ENCODE data around the gene SFXN5. TPM values are rescaled to one million over a fixed set of nuclear protein-coding genes. Genes with fewer than 3 reads are reported as not detected.

The SFXN5 gene
- polyA plus RNA-seq, 1 donor (not counting 4 experiments of a cell fraction or from before 2014, with no cell fraction given) = 6.3 TPM

GRCh38 chr2:72988726-72989273 lies 82.7 kb downstream of the SFXN5 start:
- dilution Hi-C loops (cut with MboI; ENCODE audit: extremely low pct_ligation_motif_present, low sequenced_read_pairs) = no loop called here
- H3K27ac ChIP-seq (ENCODE audit: control insufficient read depth, insufficient read depth, low read length) = no peak overlapping the region
- TF ChIP-seq EZH2 (IDR thresholded peaks at IDR 0.05; ENCODE audit: low read length) = no peak
- TF ChIP-seq, protein P1, sequence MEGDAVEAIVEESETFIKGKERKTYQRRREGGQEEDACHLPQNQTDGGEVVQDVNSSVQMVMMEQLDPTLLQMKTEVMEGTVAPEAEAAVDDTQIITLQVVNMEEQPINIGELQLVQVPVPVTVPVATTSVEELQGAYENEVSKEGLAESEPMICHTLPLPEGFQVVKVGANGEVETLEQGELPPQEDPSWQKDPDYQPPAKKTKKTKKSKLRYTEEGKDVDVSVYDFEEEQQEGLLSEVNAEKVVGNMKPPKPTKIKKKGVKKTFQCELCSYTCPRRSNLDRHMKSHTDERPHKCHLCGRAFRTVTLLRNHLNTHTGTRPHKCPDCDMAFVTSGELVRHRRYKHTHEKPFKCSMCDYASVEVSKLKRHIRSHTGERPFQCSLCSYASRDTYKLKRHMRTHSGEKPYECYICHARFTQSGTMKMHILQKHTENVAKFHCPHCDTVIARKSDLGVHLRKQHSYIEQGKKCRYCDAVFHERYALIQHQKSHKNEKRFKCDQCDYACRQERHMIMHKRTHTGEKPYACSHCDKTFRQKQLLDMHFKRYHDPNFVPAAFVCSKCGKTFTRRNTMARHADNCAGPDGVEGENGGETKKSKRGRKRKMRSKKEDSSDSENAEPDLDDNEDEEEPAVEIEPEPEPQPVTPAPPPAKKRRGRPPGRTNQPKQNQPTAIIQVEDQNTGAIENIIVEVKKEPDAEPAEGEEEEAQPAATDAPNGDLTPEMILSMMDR (optimal IDR thresholded peaks at IDR 0.05 in 1 of 3, IDR thresholded peaks at IDR 0.05 in 1 of 3, conservative IDR thresholded peaks at IDR 0.05 in 1 of 3; ENCODE audit: extremely low read depth in 1 of 3, insufficient read depth in 2 of 3, low read length in 3 of 3) = no peak
- no peaks in the 10 kb centered on the region for H3K79me2 ChIP-seq (ENCODE audit: control insufficient read depth, insufficient read depth, low read length)
- H3K9ac ChIP-seq (ENCODE audit: control insufficient read depth, extremely low read depth, insufficient read depth, low read length) = no peak overlapping the region
- no peak overlapping the region for H3K4me3 ChIP-seq (ENCODE audit: control insufficient read depth in 2 of 3, extremely low read depth in 1 of 3, insufficient read depth in 2 of 3, low read depth in 1 of 3, low read length in 3 of 3)
- no peaks in the 10 kb centered on the region for H3K27me3 ChIP-seq (ENCODE audit: control insufficient read depth, extremely low read depth, insufficient read depth, low read length)
- H3K9me1 ChIP-seq (ENCODE audit: control insufficient read depth, extremely low read depth, insufficient read depth, low read length) = no peaks in the 10 kb centered on the region
- H3K36me3 ChIP-seq (ENCODE audit: control insufficient read depth in 2 of 2, extremely low read depth in 1 of 2, insufficient read depth in 2 of 2, low read length in 2 of 2) = no peaks in the 10 kb centered on the region
- no peak for FAIRE-seq
- H3K4me2 ChIP-seq (ENCODE audit: control insufficient read depth, extremely low read depth, insufficient read depth, low read depth, low read length) = no peak overlapping the region
- no peaks in the 10 kb centered on the region for H3K9me3 ChIP-seq (ENCODE audit: control insufficient read depth, low read depth, low read length)
- DNase-seq (ENCODE audit: low read depth, low spot score) = no peak
- no peaks in the 10 kb centered on the region for H4K20me1 ChIP-seq (ENCODE audit: control insufficient read depth, extremely low read depth, insufficient read depth, low read length)
- peaks cover 3% of the 10 kb centered on the region for H3K4me1 ChIP-seq (ENCODE audit: control insufficient read depth, extremely low read depth, insufficient read depth, low read length)
- no peak overlapping the region for H2AFZ ChIP-seq (ENCODE audit: control insufficient read depth, low read length)

DNA sequence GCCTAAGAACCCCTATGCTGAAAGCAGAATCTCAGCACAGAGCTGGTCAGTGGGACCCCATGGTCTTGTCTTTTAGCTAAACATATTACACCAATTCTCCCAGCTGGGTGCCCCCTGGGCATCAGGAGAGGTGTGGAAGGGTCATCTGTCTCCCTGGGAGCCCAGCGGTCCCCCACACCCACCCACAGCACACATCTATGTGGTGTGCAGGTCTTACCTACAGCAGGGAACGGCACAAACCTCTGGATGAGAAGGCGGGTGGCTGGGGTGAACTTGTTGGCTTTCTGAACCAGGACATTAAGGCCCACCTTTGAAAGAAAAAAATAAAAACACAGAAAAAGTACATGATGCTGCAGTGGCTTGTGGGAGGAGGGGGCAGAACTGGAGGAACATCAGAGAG lies 83.5 kb downstream of the SFXN5 start:
- Histone ChIP-seq H3K36me3 (ENCODE audit: control insufficient read depth in 2 of 2, extremely low read depth in 1 of 2, insufficient read depth in 2 of 2, low read length in 2 of 2) (no peaks in the 10 kb centered on the region), H3K27me3 (ENCODE audit: control insufficient read depth, extremely low read depth, insufficient read depth, low read length) (no peaks in the 10 kb centered on the region), H3K9me1 (ENCODE audit: control insufficient read depth, extremely low read depth, insufficient read depth, low read length) (no peaks in the 10 kb centered on the region), H4K20me1 (ENCODE audit: control insufficient read depth, extremely low read depth, insufficient read depth, low read length) (no peaks in the 10 kb centered on the region), H3K4me3 (ENCODE audit: control insufficient read depth in 2 of 3, extremely low read depth in 1 of 3, insufficient read depth in 2 of 3, low read depth in 1 of 3, low read length in 3 of 3) (no peak overlapping the region), H3K27ac (ENCODE audit: control insufficient read depth, insufficient read depth, low read length) (no peak overlapping the region), H3K9me3 (ENCODE audit: control insufficient read depth, low read depth, low read length) (no peaks in the 10 kb centered on the region), H3K79me2 (ENCODE audit: control insufficient read depth, insufficient read depth, low read length) (no peaks in the 10 kb centered on the region), H2AFZ (ENCODE audit: control insufficient read depth, low read length) (no peak overlapping the region), H3K4me2 (ENCODE audit: control insufficient read depth, extremely low read depth, insufficient read depth, low read depth, low read length) (no peak overlapping the region), H3K4me1 (ENCODE audit: control insufficient read depth, extremely low read depth, insufficient read depth, low read length) (peaks cover 3% of the 10 kb centered on the region), H3K9ac (ENCODE audit: control insufficient read depth, extremely low read depth, insufficient read depth, low read length) (no peak overlapping the region)
- dilution Hi-C loops (cut with MboI; ENCODE audit: extremely low pct_ligation_motif_present, low sequenced_read_pairs) = no loop called here
- DNase-seq (ENCODE audit: low read depth, low spot score) (no peak), FAIRE-seq (no peak)
- no peak for TF ChIP-seq EZH2 (IDR thresholded peaks at IDR 0.05; ENCODE audit: low read length)
- TF ChIP-seq, protein P1 (optimal IDR thresholded peaks at IDR 0.05 in 1 of 3, IDR thresholded peaks at IDR 0.05 in 1 of 3, conservative IDR thresholded peaks at IDR 0.05 in 1 of 3; ENCODE audit: extremely low read depth in 1 of 3, insufficient read depth in 2 of 3, low read length in 3 of 3) = no peak
